AG04449 (cell line): ENCODE data around the gene LETM1.

ENCODE experiments used
- CTCF ChIA-PET: fragments of 350-600 bp; formaldehyde crosslinking; extraction: SDS; loops from one replicate; lab custom pipeline; 2021; ENCODE audit warnings: antibody characterized with exemption; lab: Yijun Ruan, JAX
- POLR2A ChIA-PET: fragments of 400-600, 350-600 bp; formaldehyde crosslinking; extraction: SDS; loops from one replicate; lab custom pipeline; 2020; ENCODE audit warnings: antibody characterized with exemption, inconsistent platforms; lab: Yijun Ruan, JAX
- DNase-seq: peaks from one replicate; pipeline ENCODE4 v3.0.0-alpha.2; 2010; ENCODE audit warnings: low read depth, low spot score
- H3K4me3 ChIP-seq: 2 replicates; pipeline ENCODE4 v1.5.1; 2011; ENCODE audit warnings: low read depth, mild to moderate bottlenecking, control low read depth, low read length
- TF ChIP-seq, protein P1 (sequence below): IDR thresholded peaks from one replicate; pipeline ENCODE4 v1.5.1; 2011; ENCODE audit warnings: mild to moderate bottlenecking, moderate library complexity, low read length, control low read depth, inconsistent platforms; ENCODE audit not compliant: insufficient read depth; ENCODE audit errors: missing control alignments

The LETM1 gene

GRCh38 chr4:1868912-1869311, 13.0 kb upstream of the LETM1 start:
- H3K4me3 ChIP-seq = no peak overlapping the region
- POLR2A ChIA-PET = no interaction called here
- no peak for DNase-seq
- TF ChIP-seq, protein P1, sequence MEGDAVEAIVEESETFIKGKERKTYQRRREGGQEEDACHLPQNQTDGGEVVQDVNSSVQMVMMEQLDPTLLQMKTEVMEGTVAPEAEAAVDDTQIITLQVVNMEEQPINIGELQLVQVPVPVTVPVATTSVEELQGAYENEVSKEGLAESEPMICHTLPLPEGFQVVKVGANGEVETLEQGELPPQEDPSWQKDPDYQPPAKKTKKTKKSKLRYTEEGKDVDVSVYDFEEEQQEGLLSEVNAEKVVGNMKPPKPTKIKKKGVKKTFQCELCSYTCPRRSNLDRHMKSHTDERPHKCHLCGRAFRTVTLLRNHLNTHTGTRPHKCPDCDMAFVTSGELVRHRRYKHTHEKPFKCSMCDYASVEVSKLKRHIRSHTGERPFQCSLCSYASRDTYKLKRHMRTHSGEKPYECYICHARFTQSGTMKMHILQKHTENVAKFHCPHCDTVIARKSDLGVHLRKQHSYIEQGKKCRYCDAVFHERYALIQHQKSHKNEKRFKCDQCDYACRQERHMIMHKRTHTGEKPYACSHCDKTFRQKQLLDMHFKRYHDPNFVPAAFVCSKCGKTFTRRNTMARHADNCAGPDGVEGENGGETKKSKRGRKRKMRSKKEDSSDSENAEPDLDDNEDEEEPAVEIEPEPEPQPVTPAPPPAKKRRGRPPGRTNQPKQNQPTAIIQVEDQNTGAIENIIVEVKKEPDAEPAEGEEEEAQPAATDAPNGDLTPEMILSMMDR = no peak
- CTCF ChIA-PET = interaction anchor here (0.9 kb wide), 1 partner anchor 40 kb away, joined by 3 read pairs; no protein-coding TSS in a partner anchor

- TF ChIP-seq, protein P1 = no peak
- POLR2A ChIA-PET = no interaction called here
- no peak for DNase-seq
- CTCF ChIA-PET = interaction anchor here (0.9 to 1.0 kb wide), 2 partner anchors 8 to 41 kb away, joined by 3 read pairs; no protein-coding TSS in a partner anchor
- H3K4me3 ChIP-seq = no peak overlapping the region
These were observed 12.3 kb upstream of the LETM1 start for GRCh38 chr4:1868293-1868692.

DNA sequence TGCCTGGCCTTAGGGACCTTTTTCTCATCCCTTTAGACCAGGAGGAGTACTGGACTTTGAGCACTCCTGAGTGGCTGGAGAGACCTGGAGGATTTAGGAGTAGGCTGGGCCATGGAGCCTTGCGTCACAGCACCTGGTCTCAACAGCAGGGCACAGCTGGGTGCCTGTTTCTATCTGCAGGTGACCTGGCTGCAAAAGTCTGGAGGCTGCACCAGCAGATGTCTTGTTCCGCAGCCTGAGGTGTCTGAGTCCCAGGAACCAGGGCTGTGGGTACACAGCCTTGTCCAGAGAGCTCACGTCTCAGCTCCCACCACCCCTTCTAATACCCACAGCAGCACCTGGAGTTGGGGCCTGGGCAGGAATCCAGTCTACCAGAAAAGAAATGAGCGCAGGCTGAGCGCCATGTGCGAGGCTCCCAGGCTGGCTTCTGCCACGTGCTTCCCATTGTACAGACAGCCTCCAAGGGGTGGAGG, 10.3 kb upstream of the LETM1 start:
- ChIA-PET CTCF (interaction anchor here (1.1 kb wide), 1 partner anchor 33 kb away, joined by 3 read pairs; no protein-coding TSS in a partner anchor), POLR2A (no interaction called here)
- no peak for DNase-seq
- TF ChIP-seq, protein P1 = no peak
- H3K4me3 ChIP-seq = no peak overlapping the region

DNA sequence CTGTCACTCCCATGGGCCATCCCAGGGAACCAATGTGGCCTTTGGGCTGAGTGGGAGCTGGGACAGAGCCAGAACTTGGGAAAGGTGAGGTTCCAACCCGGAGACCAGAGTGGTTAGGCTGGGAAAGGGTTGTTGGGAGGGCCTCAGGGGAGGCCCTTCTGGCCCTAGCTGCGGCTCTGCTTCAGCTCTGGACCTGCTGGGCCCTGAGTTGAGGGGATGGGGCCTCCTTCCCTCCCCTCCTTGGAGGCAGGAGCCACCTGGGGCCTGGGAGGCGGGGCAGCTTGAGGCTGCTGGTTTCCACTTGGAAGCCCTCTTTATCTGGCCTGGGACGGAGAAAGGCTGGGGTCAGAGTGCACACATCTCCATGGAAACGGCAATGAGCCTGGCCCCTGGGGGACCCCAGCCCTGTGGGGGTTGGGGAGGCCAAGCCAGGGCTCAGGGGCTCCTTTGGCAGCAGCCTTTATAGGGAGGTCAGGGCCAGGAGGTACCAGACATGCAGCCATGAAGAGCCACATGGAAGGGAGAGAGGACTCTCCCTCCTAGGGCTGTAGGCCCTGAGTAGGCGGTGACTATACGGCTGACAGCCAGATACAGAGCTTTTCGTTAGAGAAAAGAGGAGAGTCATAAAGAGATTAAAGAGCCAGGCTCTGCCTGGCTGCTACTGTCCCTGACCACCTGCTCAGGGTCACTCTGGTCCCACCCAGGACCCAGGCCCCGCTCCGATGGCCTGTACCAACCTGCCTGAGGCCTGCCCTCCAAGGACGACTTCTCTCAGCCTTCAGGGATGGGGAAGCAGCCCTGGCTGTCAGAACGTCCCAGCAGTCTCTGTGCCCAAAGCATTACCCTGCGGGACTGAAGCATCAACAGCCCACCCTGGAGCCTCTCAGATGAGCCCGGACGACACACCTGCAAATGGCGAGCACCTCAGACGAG, 8.4 kb upstream of the LETM1 start:
- ChIA-PET POLR2A (no interaction called here), CTCF (interaction anchor here (1.7 kb wide), 1 partner anchor 36 kb away, joined by 5 read pairs; no protein-coding TSS in a partner anchor)
- no peak overlapping the region for H3K4me3 ChIP-seq
- DNase-seq = no peak
- TF ChIP-seq, protein P1 = no peak

- TF ChIP-seq, protein P1 = no peak
- POLR2A ChIA-PET = no interaction called here
These were observed 7.5 kb upstream of the LETM1 start for GRCh38 chr4:1863297-1864033.

More at GRCh38 chr4:1863297-1864033, 7.5 kb upstream of the LETM1 start:
- DNase-seq = no peak
- CTCF ChIA-PET = interaction anchor here (1.7 kb wide), 1 partner anchor 37 kb away, joined by 5 read pairs; no protein-coding TSS in a partner anchor
- H3K4me3 ChIP-seq = no peak overlapping the region
